Adrenal gland (tissue), 12 donors: ENCODE measurements around the gene CPNE7. TPM values are rescaled to one million over a fixed set of nuclear protein-coding genes. Genes with fewer than 3 reads are reported as not detected.

Experiments used
- DNase-seq, 7 donors: peaks; one replicate each; pipeline ENCODE4 v3.0.0-alpha.2; 2019 to 2020
- H3K27ac ChIP-seq, 5 donors: fragments of 200-600 bp; sonication (generic) in 4 of 5; 1 replicate in 3 of 5; 2 replicates in 2 of 5; pipeline versions ENCODE4 v1.5.1 to v1.8.0; 2016 to 2020; ENCODE audit warnings: mild to moderate bottlenecking in 1 of 5
- H3K27me3 ChIP-seq: fragments of 200-600 bp; 2 replicates; pipeline ENCODE4 v1.8.0; 2021
- H3K36me3 ChIP-seq, 2 donors: fragments of 200-600 bp; replicated peaks in 1 of 2; 1 replicate in 1 of 2; 2 replicates in 1 of 2; pipeline versions ENCODE4 v1.5.1 to v1.8.0; 2018 to 2022
- H3K4me1 ChIP-seq, 2 donors: fragments of 200-600 bp; replicated peaks in 1 of 2; 1 replicate in 1 of 2; 2 replicates in 1 of 2; pipeline versions ENCODE4 v1.5.1 to v1.8.0; 2018 to 2021
- H3K4me3 ChIP-seq, 4 donors: fragments of 200-600 bp; sonication (generic) in 3 of 4; one replicate each; pipeline ENCODE4 v1.5.1; 2016 to 2018
- H3K9me3 ChIP-seq, 3 donors: fragments of 200-600 bp; sonication (generic) in 1 of 3; replicated peaks in 1 of 3; 1 replicate in 2 of 3; 2 replicates in 1 of 3; pipeline versions ENCODE4 v1.5.1 to v1.8.0; 2016 to 2021
- POLR2A ChIP-seq, 2 donors: fragments of 450-650 bp; IDR thresholded peaks; one replicate each; pipeline ENCODE4 v1.6.1; 2017; ENCODE audit warnings: antibody characterized with exemption in 2 of 2, mild to moderate bottlenecking in 2 of 2, moderate library complexity in 1 of 2
- WGBS, 4 donors: extraction: QIAGEN DNeasy Blood & Tissue Kit in 2 of 4; methylation state at CpG; one replicate each; pipeline versions ENCODE4 v1.1.5 to v1.1.7; 2013 to 2017; 5-methylcytosine and 5-hydroxymethylcytosine counted together
- intact Hi-C, 2 donors: fragments of 100-400 bp; cut with DNase I; formaldehyde crosslinking; loops; one replicate each; pipeline versions ENCODE4 v1.14.1 to v1.15.0; 2022 to 2023
- polyA plus RNA-seq, 3 donors: library from polyadenylated mRNA; stranded (reverse); fragments of 200-250 nt in 2 of 3; fragments of 350-450 nt in 1 of 3; fragmentation: Illumina TruSeq in 1 of 3; extraction: RNeasy Lipid Tissue Mini Kit (QIAGEN cat#74804) in 1 of 3; gene quantifications; one replicate each; pipeline ENCODE4 v1.2.3, GENCODE V29; 2013 to 2014
- total RNA-seq, 9 donors: library from RNA; depleted of rRNA in 4 of 9; stranded (reverse); fragments of >200 nt in 4 of 9; fragments of 120-200 nt in 1 of 9; fragmentation: NEBNext Ultra II Directional in 1 of 9; extraction: Animal tissue kit (Norgen Biotek cat#: 25700) in 1 of 9; gene quantifications; one replicate each; pipeline versions ENCODE4 v1.1.0 to v1.2.4, GENCODE V29; 2013 to 2023
- TF ChIP-seq, protein P1 (sequence below), 6 experiments: fragments of 450-650 bp in 4 of 6; fragments of 200-600 bp in 2 of 6; sonication (generic) in 1 of 6; IDR thresholded peaks; 1 replicate in 5 of 6; 2 replicates in 1 of 6; pipeline versions ENCODE4 v1.5.1 to v1.8.0; 2016 to 2021; ENCODE audit warnings: antibody characterized with exemption in 6 of 6, mild to moderate bottlenecking in 2 of 6, moderate library complexity in 1 of 6
- donor health status: healthy with polysubstance abuse.
- donor health status: Bipolar disorder and iron deficiency.
- donor health status: DM: yes; HTN: yes; CAD: no.
- donor health status: DM: no; HTN: no; CAD: no.
- donor health status: DM: no; HTN: no; CAD: no.
- donor health status: DM: yes; HTN: yes; CAD: no.

CPNE7 gene
- total and polyA plus RNA-seq, 12 donors, result 0.15 to 6.8 (median 0.52) TPM; not detected in 3

DNA sequence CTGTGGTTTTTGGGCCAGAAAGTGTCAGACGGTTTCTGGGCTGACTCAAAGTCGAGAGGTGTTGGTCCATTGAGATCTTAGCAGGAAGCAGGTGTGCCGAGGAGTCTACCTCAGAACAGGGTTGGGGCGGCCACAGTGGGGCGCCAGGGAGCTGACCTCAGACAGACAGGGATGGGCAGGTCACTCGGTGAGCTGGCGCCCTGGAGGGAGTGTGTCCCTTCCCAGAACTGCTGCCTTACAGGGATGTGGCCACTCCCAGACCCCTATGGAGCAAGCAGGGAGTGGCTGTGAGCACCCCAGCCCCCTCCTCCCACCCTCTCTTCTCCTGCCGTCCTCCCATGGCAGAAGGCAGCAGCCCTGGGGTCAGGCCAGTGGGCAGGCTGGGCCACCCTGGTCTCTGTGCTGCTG lies 23.9 kb downstream of the CPNE7 start:
- H3K36me3 ChIP-seq, result no peaks in the 10 kb centered on the region
- no peaks in the 10 kb centered on the region for H3K4me1 ChIP-seq
- no peaks in the 10 kb centered on the region for H3K27me3 ChIP-seq
- DNase-seq, result peak in 1 of 7 donors; percentile 16
- H3K27ac ChIP-seq, result no peak overlapping the region
- TF ChIP-seq POLR2A (IDR thresholded peaks at IDR 0.05), result no peak
- TF ChIP-seq, protein P1, sequence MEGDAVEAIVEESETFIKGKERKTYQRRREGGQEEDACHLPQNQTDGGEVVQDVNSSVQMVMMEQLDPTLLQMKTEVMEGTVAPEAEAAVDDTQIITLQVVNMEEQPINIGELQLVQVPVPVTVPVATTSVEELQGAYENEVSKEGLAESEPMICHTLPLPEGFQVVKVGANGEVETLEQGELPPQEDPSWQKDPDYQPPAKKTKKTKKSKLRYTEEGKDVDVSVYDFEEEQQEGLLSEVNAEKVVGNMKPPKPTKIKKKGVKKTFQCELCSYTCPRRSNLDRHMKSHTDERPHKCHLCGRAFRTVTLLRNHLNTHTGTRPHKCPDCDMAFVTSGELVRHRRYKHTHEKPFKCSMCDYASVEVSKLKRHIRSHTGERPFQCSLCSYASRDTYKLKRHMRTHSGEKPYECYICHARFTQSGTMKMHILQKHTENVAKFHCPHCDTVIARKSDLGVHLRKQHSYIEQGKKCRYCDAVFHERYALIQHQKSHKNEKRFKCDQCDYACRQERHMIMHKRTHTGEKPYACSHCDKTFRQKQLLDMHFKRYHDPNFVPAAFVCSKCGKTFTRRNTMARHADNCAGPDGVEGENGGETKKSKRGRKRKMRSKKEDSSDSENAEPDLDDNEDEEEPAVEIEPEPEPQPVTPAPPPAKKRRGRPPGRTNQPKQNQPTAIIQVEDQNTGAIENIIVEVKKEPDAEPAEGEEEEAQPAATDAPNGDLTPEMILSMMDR (IDR thresholded peaks at IDR 0.05), result no peak
- intact Hi-C loops, result no loop called here
- H3K4me3 ChIP-seq, result no peak overlapping the region
- H3K9me3 ChIP-seq, result no peaks in the 10 kb centered on the region
- WGBS, 4 donors, result 56 to 65% (median 64%) methylated on average over 5 to 8 of the region's 8 CpGs

DNA sequence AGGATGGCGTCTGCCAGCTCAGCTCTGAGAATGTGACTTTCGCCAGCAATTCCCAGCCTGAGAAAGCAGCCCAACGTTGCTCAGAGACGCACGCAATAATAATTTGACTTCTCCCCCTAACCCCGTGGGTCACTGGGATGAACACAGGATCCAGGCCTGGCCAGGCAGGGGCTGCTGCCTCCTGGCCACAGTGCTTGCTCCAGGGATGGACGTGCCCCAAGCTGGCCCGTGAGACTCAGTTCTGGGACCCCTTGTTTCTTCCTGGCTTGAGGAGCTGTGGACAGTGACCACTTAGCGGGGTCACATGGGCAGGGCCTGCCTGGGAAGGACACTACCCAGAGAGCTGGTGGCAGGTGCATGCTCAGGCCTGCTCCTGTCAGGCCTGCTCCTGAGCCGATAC lies 24.3 kb downstream of the CPNE7 start:
- no peak overlapping the region for H3K27ac ChIP-seq
- intact Hi-C loops, result no loop called here
- H3K36me3 ChIP-seq, result no peaks in the 10 kb centered on the region
- no peak for TF ChIP-seq POLR2A (IDR thresholded peaks at IDR 0.05)
- TF ChIP-seq, protein P1 (IDR thresholded peaks at IDR 0.05), result no peak
- DNase-seq, result no peak
- 85 to 93% (median 88%) methylated on average over 3 to 10 of the region's 10 CpGs for WGBS, 4 donors
- H3K4me3 ChIP-seq, result no peak overlapping the region
- H3K9me3 ChIP-seq, result no peaks in the 10 kb centered on the region
- no peaks in the 10 kb centered on the region for H3K27me3 ChIP-seq
- no peaks in the 10 kb centered on the region for H3K4me1 ChIP-seq

DNA sequence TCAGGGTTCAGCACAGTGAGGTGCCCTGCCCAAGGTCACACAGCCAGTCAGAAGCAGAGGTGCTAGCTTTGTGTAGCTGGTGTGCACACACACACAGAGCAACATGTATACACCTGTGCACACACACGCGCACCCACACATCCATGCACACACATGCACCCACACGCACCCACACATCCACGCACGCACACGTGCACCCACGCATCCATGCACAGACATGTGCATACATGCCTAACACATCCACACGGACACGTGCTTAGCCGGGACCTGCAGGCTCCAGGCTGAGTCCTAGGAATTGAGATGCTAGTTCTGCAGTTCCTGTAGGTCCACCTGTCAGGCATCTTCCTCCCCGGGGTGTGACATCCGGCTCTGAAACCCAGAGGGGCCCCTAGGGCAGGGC lies 24.9 kb downstream of the CPNE7 start:
- Histone ChIP-seq H3K4me1 (no peaks in the 10 kb centered on the region), H3K27ac (no peak overlapping the region), H3K4me3 (no peak overlapping the region), H3K9me3 (no peaks in the 10 kb centered on the region), H3K27me3 (no peaks in the 10 kb centered on the region), H3K36me3 (no peaks in the 10 kb centered on the region)
- intact Hi-C loops, result no loop called here
- TF ChIP-seq, protein P1 (IDR thresholded peaks at IDR 0.05), result no peak
- no peak for TF ChIP-seq POLR2A (IDR thresholded peaks at IDR 0.05)
- WGBS, 4 donors, result 81 to 90% (median 84%) methylated on average over 8 to 12 of the region's 12 CpGs
- no peak for DNase-seq

DNA sequence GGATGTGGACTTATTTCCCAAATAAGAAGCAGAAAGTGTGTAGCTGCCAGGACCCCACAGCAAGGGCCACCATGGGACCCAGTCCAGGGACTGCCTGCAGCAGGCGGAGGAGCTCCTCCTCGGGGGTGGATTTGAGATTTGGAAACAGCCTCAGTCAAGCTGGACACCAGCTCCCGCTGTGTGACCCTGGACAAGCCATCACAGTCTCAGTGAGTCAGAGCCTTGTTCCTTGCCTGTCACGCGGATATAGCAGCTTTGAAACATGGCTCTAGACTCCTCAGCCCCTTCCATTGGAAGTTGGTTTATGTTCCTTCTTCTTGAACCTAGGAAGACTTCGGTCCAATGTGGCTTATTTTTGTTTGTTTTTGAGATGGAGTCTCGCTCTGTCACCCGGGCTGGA lies 25.4 kb downstream of the CPNE7 start:
- Histone ChIP-seq H3K4me3 (no peak overlapping the region), H3K27ac (no peak overlapping the region), H3K9me3 (no peaks in the 10 kb centered on the region), H3K27me3 (no peaks in the 10 kb centered on the region), H3K36me3 (no peaks in the 10 kb centered on the region), H3K4me1 (no peaks in the 10 kb centered on the region)
- peak in 5 of 7 donors; percentile 43 to 68 (median 48) for DNase-seq
- TF ChIP-seq, protein P1 (IDR thresholded peaks at IDR 0.05), result no peak
- no peak for TF ChIP-seq POLR2A (IDR thresholded peaks at IDR 0.05)
- intact Hi-C loops, result no loop called here
- WGBS, 4 donors, result 47 to 64% (median 60%) methylated on average over 5 to 8 of the region's 8 CpGs
